ENCODE measurements around the gene ZNF584. TPM values are rescaled to one million over a fixed set of nuclear protein-coding genes. Genes with fewer than 3 reads are reported as not detected.

Gene ZNF584
- total RNA-seq, 4 donors from 2014 or later, result 3.4 to 8.3 (median 7.3) TPM

DNA sequence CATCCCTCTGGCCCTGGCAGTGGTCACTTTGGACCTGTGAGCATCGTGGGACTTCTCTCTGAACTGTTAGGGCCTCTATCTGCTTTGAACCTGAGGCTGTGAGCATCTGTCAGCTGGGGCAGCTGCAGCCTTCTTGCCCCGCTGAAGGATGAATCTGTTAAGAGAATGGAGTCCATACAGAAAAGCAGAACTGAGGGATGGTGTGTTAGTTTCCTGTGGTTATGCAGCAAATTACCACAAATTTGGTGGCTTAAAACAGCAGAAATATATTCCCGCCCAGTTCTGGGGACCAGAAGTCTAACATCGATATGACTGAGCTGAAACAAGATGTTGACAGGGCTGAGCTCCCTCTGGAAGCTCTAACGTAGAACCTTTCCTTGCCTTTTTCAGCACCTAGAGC lies 44.3 kb upstream of the ZNF584 start:
- Histone ChIP-seq H3K4me3 (no peak overlapping the region), H3K4me1 (peaks cover 0 to 8% (median 6%) of the 10 kb centered on the region in 4 donors), H3K27ac (no peak overlapping the region), H3K27me3 (no peaks in the 10 kb centered on the region), H3K36me3 (no peaks in the 10 kb centered on the region), H3K9me3 (no peaks in the 10 kb centered on the region)
- WGBS, 2 donors (ENCODE audit: low coverage in 1 of 2), result 70 to 92% methylated on average over 2 to 5 of the region's 5 CpGs
- no peak for DNase-seq
- TF ChIP-seq POLR2A (IDR thresholded peaks at IDR 0.05) (no peak), POLR2AphosphoS5 (IDR thresholded peaks at IDR 0.05) (no peak), EP300 (IDR thresholded peaks at IDR 0.05; ENCODE audit: low read depth) (no peak)
- TF ChIP-seq, protein P1, sequence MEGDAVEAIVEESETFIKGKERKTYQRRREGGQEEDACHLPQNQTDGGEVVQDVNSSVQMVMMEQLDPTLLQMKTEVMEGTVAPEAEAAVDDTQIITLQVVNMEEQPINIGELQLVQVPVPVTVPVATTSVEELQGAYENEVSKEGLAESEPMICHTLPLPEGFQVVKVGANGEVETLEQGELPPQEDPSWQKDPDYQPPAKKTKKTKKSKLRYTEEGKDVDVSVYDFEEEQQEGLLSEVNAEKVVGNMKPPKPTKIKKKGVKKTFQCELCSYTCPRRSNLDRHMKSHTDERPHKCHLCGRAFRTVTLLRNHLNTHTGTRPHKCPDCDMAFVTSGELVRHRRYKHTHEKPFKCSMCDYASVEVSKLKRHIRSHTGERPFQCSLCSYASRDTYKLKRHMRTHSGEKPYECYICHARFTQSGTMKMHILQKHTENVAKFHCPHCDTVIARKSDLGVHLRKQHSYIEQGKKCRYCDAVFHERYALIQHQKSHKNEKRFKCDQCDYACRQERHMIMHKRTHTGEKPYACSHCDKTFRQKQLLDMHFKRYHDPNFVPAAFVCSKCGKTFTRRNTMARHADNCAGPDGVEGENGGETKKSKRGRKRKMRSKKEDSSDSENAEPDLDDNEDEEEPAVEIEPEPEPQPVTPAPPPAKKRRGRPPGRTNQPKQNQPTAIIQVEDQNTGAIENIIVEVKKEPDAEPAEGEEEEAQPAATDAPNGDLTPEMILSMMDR (IDR thresholded peaks at IDR 0.05), result no peak
- in situ Hi-C loops (cut with MboI; ENCODE audit: low pct_ligation_motif_present in 1 of 4, low pct_unique_long_range_greater_than_20kb in 1 of 4, low sequenced_read_pairs in 3 of 4) (no loop called here), intact Hi-C loops (cut with DNase I; ENCODE audit: low total_unique reads) (no loop called here)

DNA sequence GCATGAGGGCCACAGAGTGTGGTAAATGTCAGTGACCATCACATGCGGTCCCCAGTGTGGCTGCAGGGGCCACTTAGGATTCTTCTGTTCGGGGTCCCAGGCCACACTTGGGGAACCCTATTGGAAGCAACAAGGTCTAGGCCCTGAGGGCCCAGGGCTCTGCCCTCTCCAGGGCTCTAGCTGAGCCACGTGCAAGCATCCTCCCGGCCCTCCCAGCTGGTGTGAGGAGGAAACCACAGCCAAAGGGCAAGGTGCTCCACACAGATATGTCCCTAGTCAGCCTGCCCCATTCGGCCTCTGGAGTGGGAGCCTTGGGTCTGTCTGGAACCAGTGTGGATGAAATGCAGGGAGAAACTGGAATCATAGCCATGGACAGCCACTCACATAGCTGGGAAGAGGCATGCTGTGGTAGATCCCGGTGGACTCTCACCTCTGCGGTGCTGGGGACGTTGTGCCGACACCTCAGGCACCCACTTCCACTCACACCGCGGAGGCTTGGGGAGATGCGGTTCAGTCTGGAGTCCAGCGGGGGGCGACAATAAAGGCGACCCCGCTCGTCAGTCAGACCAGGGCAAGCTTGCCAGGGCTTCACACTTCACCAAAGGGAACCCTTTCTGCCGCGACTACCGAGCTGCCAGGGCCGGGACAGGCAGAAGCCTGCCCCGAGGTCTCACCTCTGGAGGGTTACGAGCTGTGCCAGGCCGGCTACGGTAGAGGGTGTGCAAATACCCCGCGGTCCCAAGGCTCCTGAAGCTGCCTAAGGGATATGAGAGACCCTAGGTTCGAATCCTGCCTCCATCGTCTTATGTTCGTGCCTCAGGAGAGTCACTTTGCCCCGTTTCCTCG lies 41.6 kb upstream of the ZNF584 start:
- Histone ChIP-seq H3K27me3 (no peaks in the 10 kb centered on the region), H3K27ac (no peak overlapping the region), H3K9me3 (no peaks in the 10 kb centered on the region), H3K36me3 (no peaks in the 10 kb centered on the region), H3K4me1 (peaks cover 0 to 2% (median 1%) of the 10 kb centered on the region in 4 donors), H3K4me3 (no peak overlapping the region)
- DNase-seq, result no peak
- intact Hi-C loops (cut with DNase I; ENCODE audit: low total_unique reads) (no loop called here), in situ Hi-C loops (cut with MboI; ENCODE audit: low pct_ligation_motif_present in 1 of 4, low pct_unique_long_range_greater_than_20kb in 1 of 4, low sequenced_read_pairs in 3 of 4) (no loop called here)
- WGBS, 2 donors (ENCODE audit: low coverage in 1 of 2), result 92 to 93% methylated on average over 3 to 32 of the region's 32 CpGs
- TF ChIP-seq EP300 (IDR thresholded peaks at IDR 0.05; ENCODE audit: low read depth), result no peak
- no peak for TF ChIP-seq POLR2A (IDR thresholded peaks at IDR 0.05)
- no peak for TF ChIP-seq POLR2AphosphoS5 (IDR thresholded peaks at IDR 0.05)
- TF ChIP-seq, protein P1 (IDR thresholded peaks at IDR 0.05), result no peak

GRCh38 chr19:58367698-58368454 lies 40.6 kb upstream of the ZNF584 start:
- no peaks in the 10 kb centered on the region for H3K9me3 ChIP-seq
- no peak for TF ChIP-seq POLR2A (IDR thresholded peaks at IDR 0.05)
- TF ChIP-seq POLR2AphosphoS5 (IDR thresholded peaks at IDR 0.05), result no peak
- TF ChIP-seq EP300 (IDR thresholded peaks at IDR 0.05; ENCODE audit: low read depth), result no peak
- TF ChIP-seq, protein P1 (IDR thresholded peaks at IDR 0.05), result no peak
- intact Hi-C loops (cut with DNase I; ENCODE audit: low total_unique reads) (no loop called here), in situ Hi-C loops (cut with MboI; ENCODE audit: low pct_ligation_motif_present in 1 of 4, low pct_unique_long_range_greater_than_20kb in 1 of 4, low sequenced_read_pairs in 3 of 4) (no loop called here)
- no peak for DNase-seq
- WGBS, 2 donors (ENCODE audit: low coverage in 1 of 2), result 92% methylated on average over 104 of the region's 106 CpGs; no CpG with 5 or more reads in 1 of the 2 donors
- no peaks in the 10 kb centered on the region for H3K36me3 ChIP-seq
- H3K4me3 ChIP-seq, result no peak overlapping the region
- H3K4me1 ChIP-seq, result no peaks in the 10 kb centered on the region
- no peak overlapping the region for H3K27ac ChIP-seq
- no peaks in the 10 kb centered on the region for H3K27me3 ChIP-seq

Measured in transverse colon (tissue), 4 donors.